GM23248 (cell line): ENCODE results near the gene GSC.

ENCODE experiments used
- EZH2 ChIP-seq: fragments of 200-600 bp; sonication (generic); IDR thresholded peaks from 2 replicates; pipeline ENCODE4 v1.6.1; 2018; ENCODE audit warnings: antibody characterized with exemption, mild to moderate bottlenecking; ENCODE audit not compliant: insufficient read depth, poor library complexity, severe bottlenecking
- EZH2phosphoT487 ChIP-seq: fragments of 200-600 bp; sonication (generic); IDR thresholded peaks from 2 replicates; pipeline ENCODE4 v1.6.1; 2018; ENCODE audit warnings: antibody characterized with exemption, moderate library complexity, mild to moderate bottlenecking, low read depth; ENCODE audit not compliant: insufficient read depth

GRCh38 chr14:94801225-94801624, 31.3 kb upstream of the GSC start:
- TF ChIP-seq EZH2, result no peak
- TF ChIP-seq EZH2phosphoT487, result no peak
